IPS-NIHi11 (cell line): Measurements from ENCODE around the gene RHBDD2.

Experiments used
- DNase-seq: peaks from one replicate; pipeline ENCODE4 v3.0.0; 2012; ENCODE audit warnings: mixed read lengths, low spot score

The RHBDD2 gene

DNA sequence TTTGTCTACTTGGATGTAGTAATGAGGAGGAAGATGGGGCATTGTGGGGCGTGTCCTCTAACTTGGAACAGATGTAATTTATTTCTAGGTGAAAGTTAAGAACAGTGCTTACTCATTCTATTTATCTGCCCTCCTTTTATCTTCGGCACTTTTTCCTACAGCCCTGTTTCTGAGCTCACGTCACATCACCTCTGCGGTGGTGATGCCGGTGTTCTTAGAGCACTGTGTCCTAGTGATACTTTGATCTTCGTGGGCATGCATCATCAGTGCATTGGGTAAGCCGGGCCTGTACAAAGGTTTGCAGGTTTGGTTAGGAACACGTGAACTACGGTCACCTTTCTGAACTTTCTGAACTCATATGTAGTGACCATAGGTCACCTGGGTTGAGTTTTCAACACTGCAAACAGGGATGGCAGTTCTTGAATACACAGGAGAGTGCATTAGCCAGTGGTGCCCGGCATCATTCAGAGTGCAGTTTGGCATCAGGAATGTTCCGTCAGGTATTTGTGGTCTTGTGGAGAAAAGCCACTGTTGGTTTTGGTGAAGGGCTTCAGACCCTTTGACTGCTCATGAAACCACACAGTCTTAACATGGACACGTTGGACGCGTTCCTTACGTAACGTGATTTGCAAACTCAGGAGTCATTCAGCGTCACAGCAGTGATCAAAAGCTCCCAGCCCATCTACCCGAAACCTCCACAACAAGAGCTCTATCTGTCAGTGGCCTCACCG is 41.8 kb downstream of the RHBDD2 start:
- no peak for DNase-seq

DNA sequence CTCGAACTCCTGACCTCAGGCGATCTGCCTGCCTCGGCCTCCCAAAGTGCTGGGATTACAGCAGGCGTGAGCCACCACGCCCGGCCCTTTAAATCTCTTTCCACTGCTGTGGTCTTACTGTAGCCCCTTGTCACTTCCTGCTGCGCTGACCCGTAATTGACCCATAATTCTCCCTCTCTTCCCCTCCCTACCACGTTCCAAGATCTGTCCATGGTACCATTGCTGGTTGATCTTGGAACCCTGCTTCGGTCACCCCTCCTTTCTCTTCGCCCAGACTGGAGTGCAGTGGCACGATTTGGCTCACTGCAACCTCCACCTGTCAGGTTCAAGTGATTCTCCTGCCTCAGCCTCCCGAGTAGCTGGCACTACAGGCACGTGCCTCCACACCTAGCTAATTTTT is 42.6 kb downstream of the RHBDD2 start:
- DNase-seq = no peak

DNA sequence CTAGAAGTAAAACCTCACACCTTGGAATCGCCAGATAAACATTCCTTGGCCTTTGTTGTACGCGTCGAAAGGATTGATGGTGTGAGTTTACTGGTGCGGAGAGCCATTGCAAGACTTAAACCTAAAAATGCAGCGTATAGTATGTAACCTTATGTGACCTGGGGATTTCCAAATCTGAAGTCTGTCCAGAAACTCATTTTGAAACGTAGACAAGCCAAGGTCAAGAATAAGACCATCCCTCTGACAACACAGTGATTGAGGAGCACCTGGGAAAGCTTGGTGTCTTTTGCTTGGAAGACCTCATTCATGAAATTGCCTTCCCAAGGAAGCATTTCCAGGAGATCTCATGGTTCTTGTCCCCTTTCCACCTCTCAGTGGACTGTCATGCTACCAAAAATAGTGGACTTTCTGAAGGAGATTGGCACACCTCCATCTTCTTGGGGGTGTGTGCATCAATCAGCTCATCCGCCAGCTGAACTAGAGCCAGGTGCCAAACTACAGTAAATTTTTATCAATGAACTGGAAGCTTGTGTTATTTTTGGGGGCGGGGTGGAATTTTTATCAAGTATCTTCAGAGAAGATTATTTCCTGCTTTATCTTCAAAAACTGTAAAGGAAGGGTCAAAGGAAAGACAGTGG is 44.3 kb downstream of the RHBDD2 start:
- DNase-seq = no peak

DNA sequence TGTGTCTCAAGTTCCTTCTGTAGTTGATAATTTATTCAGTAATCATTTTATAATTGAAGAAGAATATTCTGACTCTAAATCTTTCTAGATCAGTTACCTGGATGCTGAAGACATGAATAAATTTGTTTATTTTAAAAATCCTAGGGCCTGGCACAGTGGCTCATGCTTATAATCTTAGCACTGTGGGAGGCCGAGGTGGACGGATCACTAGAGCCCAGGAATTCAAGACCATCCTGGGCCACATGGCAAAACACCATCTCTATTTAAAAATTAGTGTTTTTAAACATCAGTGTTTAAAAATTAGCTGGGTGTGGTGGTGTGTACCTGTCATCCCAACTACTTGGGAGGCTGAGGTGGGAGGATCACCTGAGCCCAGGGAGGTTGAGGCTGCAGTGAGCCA is 45.4 kb downstream of the RHBDD2 start:
- no peak for DNase-seq

DNA sequence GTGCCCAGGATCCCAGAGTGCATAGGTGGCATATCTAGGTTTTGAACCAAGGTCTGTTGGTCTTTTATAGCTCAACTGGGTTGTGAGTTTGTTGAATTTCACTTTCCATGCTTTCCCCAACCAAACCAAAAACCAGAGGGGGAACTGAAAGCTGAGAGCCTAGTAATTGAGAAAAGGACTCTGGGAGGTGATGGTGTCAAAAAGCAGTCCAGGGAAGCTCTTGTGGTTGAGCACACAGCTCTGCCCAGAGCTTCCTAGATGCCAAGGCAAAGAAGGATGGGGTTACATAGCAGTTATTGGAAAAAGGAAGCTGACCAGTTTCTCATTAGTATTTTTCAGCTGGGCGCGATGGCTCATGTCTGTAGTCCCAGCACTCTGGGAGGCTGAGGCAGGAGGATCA is 46.1 kb downstream of the RHBDD2 start:
- DNase-seq = no peak

DNA sequence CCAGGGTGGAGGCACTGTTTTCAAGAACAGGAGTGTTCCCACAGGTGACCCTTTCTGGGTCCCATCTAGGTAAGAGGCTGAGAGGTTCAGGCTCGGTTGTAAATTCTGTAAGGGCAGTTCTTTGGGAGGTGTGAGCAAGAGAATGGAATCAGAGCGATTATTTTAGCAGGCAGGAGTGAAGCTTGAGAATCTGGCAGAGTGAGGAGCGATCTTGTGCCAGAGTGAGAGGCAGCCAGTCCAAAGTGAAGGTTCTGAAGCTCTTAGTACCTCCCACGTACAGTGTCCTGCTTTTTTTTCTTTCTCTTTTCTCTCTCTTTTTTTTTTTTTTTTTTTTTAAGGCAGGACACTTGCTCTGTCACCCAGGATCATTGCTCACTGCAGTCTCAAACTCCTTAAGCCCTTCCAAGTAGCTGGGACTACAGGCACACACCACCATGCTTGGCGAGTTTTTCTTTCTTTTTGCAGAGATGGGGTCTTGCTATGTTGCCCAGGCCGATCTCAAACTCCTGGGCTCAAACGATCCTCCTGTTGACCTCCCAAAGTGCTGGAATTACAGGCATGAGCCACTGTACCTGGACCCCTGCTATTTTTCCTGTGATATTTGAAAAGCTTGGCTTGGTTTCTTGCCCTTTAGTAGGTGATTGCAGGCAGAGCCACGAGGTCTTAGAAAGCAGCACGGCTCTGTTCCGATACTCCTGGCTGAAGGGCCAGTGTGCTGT is 47.0 kb downstream of the RHBDD2 start:
- no peak for DNase-seq

DNA sequence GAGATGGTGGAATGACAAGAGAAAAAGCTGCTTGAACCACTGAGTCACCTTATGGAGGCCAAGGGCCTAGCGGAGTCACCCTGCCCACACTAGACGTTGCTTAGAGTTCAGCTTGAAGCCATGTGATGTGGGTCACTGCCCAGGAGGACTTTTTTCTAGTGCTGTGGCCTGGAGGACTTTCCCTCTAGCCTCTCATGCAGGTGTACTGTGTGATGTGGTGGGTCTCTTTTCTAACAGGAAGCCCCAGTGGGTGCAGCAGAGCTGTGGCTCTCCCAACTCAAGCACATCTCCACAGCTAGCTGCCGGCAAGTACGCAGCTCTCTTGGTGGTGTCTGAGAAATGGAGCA is 49.7 kb downstream of the RHBDD2 start:
- DNase-seq = no peak

DNA sequence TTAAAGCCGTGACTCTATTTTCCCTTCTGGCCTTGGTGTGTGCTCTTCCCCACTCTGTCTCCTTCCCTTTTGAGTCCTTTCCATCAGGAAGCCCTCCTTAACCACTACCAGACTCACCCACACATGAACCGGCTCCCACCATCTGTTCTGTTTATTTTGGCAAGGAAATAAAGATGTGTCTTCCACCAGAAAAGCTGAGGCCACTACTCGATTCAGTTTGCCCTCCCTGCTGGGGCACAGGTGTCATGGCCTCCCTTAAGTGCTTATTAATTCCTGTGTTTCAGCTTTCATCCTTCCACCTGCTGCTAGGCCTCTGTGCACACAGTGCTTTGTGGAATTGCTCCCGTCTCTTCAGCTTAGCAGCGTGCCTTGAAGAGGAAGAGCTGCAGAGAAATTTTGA is 52.8 kb downstream of the RHBDD2 start:
- no peak for DNase-seq

DNA sequence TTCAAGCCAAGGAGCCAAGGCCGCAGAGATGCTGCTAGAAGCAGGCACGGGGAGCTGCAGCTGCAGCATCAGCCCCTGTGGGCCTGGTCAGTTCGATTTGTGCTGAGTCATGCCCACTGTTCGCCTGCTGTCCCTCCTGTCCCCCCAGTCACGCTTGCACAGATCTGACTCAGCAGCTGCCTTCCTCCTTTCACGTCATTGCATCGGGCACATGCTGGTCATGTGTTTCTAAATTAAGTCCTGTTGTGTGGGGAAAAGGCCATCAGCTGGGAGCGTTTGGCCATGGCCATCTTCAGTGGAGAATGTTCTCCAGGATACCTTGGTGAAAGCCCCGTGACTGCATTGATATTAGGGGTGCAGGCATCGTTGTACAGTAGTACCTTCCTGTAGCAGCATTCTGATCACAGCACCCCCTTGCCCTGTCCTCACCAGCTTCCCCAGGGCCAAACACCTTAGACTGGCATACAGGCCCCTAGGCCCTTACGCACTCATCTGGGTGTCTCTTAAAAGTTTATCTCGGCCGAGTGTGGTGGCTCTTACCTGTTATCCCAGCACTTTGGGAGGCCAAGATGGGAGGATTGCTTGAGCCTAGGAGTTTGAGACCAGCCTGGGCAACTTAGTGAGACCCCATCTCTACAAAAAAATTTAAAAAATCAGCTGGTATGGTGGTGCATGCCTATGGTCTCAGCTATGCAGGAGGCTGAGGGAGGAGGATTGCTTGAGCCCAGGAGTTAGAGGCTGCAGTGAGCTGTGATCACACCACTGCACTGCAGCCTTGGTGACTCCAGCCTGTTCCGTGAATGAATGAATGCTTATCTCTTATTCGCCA is 59.3 kb downstream of the RHBDD2 start:
- peak; percentile 35 for DNase-seq
